GM18511 (cell line): Measurements from ENCODE around the gene HNRNPUL1.
"Not testable (repeated sequence)": the region's sequence is repeated elsewhere in the genome, so short reads cannot be mapped to it uniquely, and the experiment has no call there.

ENCODE experiments used
- ATAC-seq: cut with Tn5 transposase; IDR thresholded peaks from one replicate; pipeline ENCODE4 v1.9.1; 2021; ENCODE audit warnings: mild to moderate bottlenecking, moderate library complexity; ENCODE audit not compliant: unreplicated experiment

HNRNPUL1 gene

DNA sequence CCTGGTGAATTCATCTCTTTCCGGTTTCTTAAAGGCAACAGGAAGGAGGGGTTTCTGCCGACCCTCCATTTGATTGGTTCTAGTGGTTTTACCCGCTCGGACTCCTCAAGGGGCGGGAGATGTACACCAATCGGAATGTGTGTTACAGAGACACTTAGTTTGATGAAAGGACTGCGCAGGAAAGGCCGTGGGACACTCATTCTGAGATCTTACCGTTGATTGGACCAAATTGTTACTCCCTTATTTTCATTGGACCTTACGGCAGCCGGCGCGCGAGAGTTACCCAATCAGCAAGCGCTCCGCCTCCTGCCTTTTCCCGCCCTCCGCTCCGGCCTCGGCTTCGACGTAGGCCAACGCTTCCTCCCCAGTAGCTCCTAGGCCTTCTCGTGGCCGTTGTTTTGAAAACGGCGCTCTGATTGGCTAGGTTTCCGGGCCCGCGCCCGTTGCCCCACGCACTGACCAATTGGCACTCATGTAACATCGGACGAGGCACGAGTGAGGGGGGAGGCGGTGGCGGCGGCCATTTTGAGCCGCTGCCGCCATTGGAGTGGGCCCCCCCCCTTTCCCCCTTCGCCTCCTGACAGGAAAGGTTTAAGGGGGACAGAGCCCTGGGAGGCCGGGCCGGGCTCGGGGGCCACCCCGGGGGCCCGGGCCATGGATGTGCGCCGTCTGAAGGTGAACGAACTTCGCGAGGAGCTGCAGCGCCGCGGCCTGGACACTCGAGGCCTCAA is at the start of gene HNRNPUL1:
Gene HNRNPUL1, plus strand, starts transcription at position 523 of the 731 bp plus-strand sequence. Its CDS starts 132 bp downstream, at position 655.
- peak; percentile 69 for ATAC-seq

GRCh38 chr19:41217741-41218140 is 46.4 kb upstream of the HNRNPUL1 start:
- ATAC-seq: no peak

DNA sequence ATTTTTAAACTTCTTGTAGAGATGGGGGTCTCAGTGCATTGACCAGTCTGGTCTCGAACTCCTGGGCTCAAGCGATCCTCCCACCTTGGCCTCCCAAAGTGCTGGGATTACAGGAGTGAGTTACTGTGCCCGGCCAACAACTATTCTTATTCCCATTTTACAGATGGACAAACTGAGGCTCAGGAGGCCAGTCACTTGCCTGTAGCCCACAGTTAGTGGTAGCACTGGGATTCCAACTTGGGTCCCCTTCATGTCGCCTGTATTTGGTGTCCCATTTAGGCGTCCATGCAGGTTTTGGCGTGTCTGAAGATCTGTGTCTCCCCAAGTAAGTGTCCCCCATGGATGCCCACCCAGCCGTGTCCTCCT is 45.9 kb upstream of the HNRNPUL1 start:
- no peak for ATAC-seq

DNA sequence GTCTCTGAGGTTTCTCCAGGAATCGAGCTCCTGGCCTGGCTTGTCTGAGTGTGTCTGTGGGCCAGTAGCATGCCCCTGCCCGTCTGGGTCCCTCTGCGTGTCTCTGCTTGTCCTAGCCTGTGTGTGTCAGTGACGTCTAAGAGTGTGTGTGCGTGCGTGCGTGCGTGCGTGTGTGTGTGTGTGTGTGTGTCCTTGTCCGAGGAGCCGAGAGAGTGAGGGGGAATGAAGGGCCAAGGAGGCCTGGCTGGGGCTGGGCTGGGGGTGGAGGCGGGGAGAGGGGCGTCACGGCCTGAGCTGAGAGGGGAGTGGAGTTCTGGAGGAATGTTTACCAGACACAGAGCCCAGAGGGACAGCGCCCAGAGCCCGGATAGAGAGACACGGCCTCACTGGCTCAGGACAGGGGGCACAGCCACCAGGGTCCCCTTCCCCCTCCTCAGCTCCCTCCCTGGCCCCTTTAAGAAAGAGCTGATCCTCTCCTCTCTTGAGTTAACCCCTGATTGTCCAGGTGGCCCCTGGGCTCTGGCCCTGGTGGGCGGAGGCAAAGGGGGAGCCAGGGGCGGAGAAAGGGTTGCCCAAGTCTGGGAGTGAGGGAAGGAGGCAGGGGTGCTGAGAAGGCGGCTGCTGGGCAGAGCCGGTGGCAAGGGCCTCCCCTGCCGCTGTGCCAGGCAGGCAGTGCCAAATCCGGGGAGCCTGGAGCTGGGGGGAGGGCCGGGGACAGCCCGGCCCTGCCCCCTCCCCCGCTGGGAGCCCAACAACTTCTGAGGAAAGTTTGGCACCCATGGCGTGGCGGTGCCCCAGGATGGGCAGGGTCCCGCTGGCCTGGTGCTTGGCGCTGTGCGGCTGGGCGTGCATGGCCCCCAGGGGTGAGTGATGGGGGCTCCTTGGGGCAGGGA is 45.3 kb upstream of the HNRNPUL1 start, which contains the start of gene AXL:
Gene AXL, plus strand, starts transcription at position 609 of the 893 bp plus-strand sequence. Its CDS starts 170 bp downstream, at position 779.
- ATAC-seq: no peak

DNA sequence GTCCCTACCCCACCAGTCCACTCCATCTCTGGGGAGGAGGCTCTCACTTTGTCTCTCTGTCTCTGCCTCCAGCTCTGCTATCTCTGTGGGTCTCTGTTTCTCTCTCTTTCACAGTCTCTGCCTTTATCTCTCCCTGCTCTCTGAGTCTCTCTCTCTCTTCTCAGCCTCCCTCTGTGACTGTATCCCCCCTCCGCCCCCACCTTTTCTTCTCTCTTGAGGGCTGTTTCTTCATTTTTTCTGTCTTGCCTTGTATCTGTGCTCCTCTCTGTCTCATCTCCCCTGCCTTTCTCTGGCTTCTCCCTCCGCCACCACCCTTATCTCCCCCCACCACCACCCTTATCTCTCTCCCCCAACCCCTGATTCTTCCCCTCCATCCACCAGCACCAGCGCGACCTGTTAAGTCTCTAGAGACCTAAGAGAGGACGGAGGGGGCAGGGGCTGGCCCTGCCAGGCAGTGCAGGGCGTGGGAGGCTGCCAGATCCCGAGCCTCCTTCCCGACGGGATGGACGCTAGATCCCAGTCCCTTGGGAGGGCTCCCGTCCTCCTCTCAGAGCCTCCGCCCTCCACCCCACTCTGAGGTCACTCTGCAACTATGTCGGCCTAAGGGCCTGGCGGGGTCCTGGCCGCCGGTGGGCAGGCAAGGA is 44.1 kb upstream of the HNRNPUL1 start:
- ATAC-seq: no peak

DNA sequence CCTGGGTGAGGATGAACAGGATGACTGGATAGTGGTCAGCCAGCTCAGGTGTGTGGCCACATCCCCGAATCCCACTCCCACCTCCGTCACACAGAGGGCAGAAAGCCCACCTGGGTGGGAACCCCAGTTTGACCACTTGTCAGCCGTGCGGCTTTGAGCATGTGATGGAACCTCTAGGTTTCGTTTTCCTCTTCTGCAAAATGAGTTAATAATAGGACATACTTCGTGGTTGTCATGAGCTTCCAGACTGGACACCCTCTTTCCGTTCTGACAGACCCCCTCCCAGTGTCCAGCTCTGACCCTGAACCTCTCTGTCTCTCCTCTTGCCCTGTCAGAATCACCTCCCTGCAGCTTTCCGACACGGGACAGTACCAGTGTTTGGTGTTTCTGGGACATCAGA is 43.4 kb upstream of the HNRNPUL1 start:
- ATAC-seq: no peak

DNA sequence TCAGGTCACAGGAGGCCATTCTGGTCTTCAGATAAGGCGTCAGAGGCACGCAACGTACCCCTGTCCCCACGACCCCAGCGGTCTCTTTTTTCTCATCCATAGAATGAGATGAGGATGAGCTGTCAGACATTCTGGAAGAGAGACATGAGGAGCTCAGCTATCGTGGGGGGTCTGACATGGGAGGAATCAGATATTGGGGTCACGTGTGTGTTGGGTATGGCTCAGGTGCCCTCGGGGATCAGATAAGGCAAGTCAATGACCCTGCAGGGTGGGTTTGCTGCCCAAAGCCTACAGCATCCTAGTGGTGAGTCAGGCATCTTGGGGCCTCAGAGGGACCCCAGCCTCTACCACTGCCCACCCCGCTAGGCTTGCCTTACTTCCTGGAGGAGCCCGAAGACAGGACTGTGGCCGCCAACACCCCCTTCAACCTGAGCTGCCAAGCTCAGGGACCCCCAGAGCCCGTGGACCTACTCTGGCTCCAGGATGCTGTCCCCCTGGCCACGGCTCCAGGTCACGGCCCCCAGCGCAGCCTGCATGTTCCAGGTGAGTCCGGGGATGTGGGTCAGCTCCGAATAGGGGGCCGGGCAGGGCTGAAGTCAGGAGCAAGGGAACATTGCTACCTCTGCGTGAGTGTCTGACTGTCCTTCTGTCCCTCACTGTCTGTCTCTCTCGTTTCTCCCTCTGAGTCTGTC is 42.5 kb upstream of the HNRNPUL1 start:
- no peak for ATAC-seq

- ATAC-seq: no peak
Measured at GRCh38 chr19:41222240-41222639, 41.9 kb upstream of the HNRNPUL1 start.

- no peak for ATAC-seq
Measured at GRCh38 chr19:41223431-41224234, 40.5 kb upstream of the HNRNPUL1 start.

DNA sequence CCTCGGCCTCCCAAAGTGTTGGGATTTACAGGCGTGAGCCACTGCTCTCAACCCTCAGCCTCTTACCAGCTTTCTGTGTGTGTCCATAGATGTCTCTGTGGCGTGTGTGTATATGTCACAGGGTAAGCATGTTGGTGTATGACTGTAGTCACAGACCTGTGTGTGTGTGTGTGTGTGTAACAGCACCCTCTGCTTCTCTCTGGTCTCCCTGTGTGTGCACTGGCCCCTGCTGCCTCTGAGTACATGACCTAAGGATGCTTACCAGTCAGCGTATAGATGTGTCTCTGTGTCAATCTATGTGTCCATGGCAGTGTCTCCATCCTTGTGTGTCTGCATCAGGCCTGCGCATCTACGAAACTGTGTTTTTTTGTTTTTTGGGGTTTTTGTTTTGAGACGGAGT is 39.5 kb upstream of the HNRNPUL1 start:
- no peak for ATAC-seq

GRCh38 chr19:41225238-41226052 is 38.7 kb upstream of the HNRNPUL1 start:
- ATAC-seq: no peak

- no peak for ATAC-seq
Measured at GRCh38 chr19:41226053-41226873, 37.9 kb upstream of the HNRNPUL1 start.

DNA sequence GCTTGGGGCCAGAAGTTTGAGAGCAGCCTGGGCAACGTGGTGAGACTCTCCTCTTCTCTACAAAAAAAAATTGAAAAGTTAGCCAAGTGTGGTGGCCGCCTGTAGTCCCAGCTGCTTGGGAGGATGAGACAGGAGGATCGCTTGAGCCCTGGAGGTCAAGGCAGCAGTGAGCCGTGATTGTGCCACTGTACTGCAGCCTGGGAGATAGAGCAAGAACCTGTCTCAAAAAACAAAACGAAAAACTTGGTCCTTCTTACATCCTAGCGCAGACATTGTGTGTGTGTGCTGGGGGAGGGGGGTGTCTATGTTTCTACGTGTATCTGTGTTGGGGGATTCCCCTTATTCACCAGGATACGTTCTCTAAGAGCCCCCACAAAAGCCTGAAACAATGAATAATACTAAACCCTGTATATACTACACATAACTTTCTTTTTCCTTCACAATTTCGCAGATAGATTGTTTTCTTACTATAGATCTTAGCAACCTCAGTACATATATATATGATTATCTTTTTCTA is 37.2 kb upstream of the HNRNPUL1 start:
- ATAC-seq: no peak

GRCh38 chr19:41228486-41228885 is 35.7 kb upstream of the HNRNPUL1 start:
- ATAC-seq: no peak

DNA sequence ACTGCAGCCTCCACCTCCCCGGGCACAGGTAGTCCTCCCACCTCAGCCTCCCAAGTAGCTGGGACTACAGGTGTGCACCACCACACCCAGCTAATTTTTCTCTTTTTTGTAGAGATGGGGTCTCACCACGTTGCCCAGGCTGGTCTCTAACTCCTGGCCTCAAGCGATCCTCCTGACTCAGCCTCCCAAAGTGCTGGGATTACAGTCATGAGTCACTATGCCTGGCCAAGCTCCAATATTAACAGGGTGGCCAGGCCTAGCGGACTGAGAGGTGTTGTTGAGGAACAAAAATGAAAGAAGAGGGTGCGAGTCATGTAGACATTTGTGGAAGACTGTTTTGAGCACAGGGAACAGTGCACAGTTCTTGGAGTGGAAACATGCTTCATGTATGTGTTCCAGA is 34.8 kb upstream of the HNRNPUL1 start:
- not testable (repeated sequence) for ATAC-seq

GRCh38 chr19:41230067-41230857 is 33.9 kb upstream of the HNRNPUL1 start:
- no peak for ATAC-seq

DNA sequence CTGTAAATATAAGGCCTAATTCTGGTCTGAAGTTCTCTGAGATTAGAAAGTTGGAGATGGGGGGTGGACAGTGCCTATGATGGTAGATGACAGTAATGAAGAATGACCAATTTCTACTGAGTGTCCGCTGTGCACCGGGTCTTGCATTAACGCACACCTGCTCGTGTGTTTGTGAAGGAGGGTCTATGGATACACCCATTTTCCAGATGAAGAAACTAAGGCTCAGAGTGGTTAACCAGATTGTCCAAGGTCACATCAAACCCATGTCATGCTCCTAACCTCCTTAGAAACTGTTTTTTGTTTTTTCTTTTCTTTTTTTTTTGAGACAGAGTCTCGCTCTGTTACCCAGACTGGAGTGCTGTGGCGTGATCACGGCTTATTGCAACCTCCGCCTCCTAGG is 31.5 kb upstream of the HNRNPUL1 start:
- ATAC-seq: no peak
